ENCODE data around the gene PGLYRP1. TPM values are rescaled to one million over a fixed set of nuclear protein-coding genes. Genes with fewer than 3 reads are reported as not detected.

The PGLYRP1 gene
- total RNA-seq, 4 donors from 2014 or later: not detected

GRCh38 chr19:45994998-45995714 is 27.7 kb downstream of the PGLYRP1 start, which contains the start of gene CCDC61:
Gene CCDC61 (plus strand): TSS chr19:45995467. CDS start chr19:46003019, 7,552 bp downstream.
- Histone ChIP-seq H3K9me3 (no peaks in the 10 kb centered on the region), H3K4me1 (peaks cover 0 to 28% (median 9%) of the 10 kb centered on the region in 3 donors), H3K27me3 (peaks cover 25% of the 10 kb centered on the region), H3K36me3 (peaks cover 0 to 7% of the 10 kb centered on the region in 2 donors), H3K4me3 (peak within 1 kb of the TSS; percentile 70 to 92), H3K27ac (peak within 1 kb of the TSS; percentile 62 to 86 (median 84))
- peak; percentile 41 for TF ChIP-seq POLR2AphosphoS5 (IDR thresholded peaks at IDR 0.05)
- TF ChIP-seq EP300 (IDR thresholded peaks at IDR 0.05): no peak
- no peak for TF ChIP-seq CTCF (IDR thresholded peaks at IDR 0.05)
- TF ChIP-seq POLR2A (IDR thresholded peaks at IDR 0.05): peak; percentile 56 to 62
- WGBS, 2 donors (ENCODE audit: low coverage in 1 of 2): 0% methylated on average over 4 to 18 of the region's 34 CpGs
- ATAC-seq: peak; percentile 98

DNA sequence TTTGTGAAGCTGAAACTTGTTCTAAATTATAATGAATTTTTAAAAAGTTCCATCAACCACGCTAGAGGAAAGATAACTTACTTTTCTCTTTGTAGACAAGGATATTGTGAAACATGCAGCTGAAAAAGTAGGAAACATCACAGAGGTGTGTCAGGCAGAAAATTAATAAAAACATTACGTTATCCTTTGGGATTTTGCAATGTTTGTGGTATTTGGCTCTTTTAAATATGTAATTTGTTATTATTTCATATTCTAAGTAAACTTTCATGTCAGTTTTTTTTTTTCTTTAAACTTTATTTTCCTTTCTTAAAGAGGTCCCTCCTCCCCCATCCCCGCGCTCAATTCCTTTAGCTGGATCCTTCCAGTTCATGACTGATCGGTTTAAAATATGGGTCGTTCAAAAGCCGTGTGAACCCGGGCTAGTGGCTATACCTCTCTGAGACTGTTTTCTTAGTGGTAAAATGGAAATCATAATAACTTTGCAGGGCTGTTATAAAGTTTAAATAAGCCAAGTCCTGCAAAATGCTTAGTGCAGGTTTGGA is 28.3 kb downstream of the PGLYRP1 start:
- Histone ChIP-seq H3K4me3 (peak overlapping the region; percentile 27 to 70), H3K27me3 (peaks cover 25% of the 10 kb centered on the region), H3K36me3 (peaks cover 0 to 7% of the 10 kb centered on the region in 2 donors), H3K27ac (peak overlapping the region in 2 of 4 donors; percentile 18 to 41), H3K9me3 (no peaks in the 10 kb centered on the region), H3K4me1 (peaks cover 0 to 21% (median 6%) of the 10 kb centered on the region in 3 donors)
- TF ChIP-seq CTCF (IDR thresholded peaks at IDR 0.05): no peak
- TF ChIP-seq POLR2AphosphoS5 (IDR thresholded peaks at IDR 0.05): no peak
- no peak for TF ChIP-seq EP300 (IDR thresholded peaks at IDR 0.05)
- TF ChIP-seq POLR2A (IDR thresholded peaks at IDR 0.05): no peak
- 6 to 7% methylated on average over 8 of the region's 8 CpGs for WGBS, 2 donors (ENCODE audit: low coverage in 1 of 2)
- peak; percentile 11 for ATAC-seq

- ATAC-seq: no peak
- WGBS, 2 donors (ENCODE audit: low coverage in 1 of 2): 63 to 85% methylated on average over 5 to 12 of the region's 12 CpGs
Observed at GRCh38 chr19:45990113-45990728, 32.6 kb downstream of the PGLYRP1 start.

DNA sequence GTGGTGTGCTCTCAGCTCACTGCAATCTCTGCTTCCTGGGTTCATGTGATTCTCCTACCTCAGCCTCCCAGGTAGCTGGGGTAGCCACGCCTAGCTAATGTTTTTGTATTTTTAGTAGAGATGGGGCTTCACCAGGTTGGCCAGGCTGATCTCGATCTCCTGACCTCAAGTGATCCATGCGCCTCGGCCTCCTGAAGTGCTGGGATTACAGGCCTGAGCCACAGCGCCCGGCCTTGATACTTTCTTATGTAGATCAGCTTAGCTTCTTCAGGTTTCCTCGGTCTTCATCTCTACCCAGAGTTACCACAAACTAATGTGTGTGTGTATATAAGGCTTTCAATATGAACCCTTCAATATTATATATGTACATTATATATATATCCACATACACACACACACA is 37.5 kb downstream of the PGLYRP1 start:
- Histone ChIP-seq H3K4me3 (no peak overlapping the region), H3K9me3 (no peaks in the 10 kb centered on the region), H3K36me3 (no peaks in the 10 kb centered on the region), H3K27me3 (peaks cover 57% of the 10 kb centered on the region), H3K4me1 (no peaks in the 10 kb centered on the region), H3K27ac (no peak overlapping the region)
- 79 to 86% methylated on average over 4 to 7 of the region's 7 CpGs for WGBS, 2 donors (ENCODE audit: low coverage in 1 of 2)
- no peak for ATAC-seq
- no peak for TF ChIP-seq CTCF (IDR thresholded peaks at IDR 0.05)
- no peak for TF ChIP-seq EP300 (IDR thresholded peaks at IDR 0.05)
- TF ChIP-seq POLR2A (IDR thresholded peaks at IDR 0.05): no peak
- no peak for TF ChIP-seq POLR2AphosphoS5 (IDR thresholded peaks at IDR 0.05)

More at GRCh38 chr19:45990113-45990728, 32.6 kb downstream of the PGLYRP1 start:
- no peaks in the 10 kb centered on the region for H3K36me3 ChIP-seq
- no peak overlapping the region for H3K4me3 ChIP-seq
- no peaks in the 10 kb centered on the region for H3K9me3 ChIP-seq
- H3K4me1 ChIP-seq: peaks cover 0 to 5% (median 0%) of the 10 kb centered on the region in 3 donors
- TF ChIP-seq EP300 (IDR thresholded peaks at IDR 0.05): no peak
- H3K27me3 ChIP-seq: peaks cover 32% of the 10 kb centered on the region
- no peak overlapping the region for H3K27ac ChIP-seq

- Histone ChIP-seq H3K27ac (no peak overlapping the region), H3K4me1 (no peaks in the 10 kb centered on the region), H3K36me3 (no peaks in the 10 kb centered on the region), H3K27me3 (peaks cover 58% of the 10 kb centered on the region), H3K4me3 (no peak overlapping the region), H3K9me3 (no peaks in the 10 kb centered on the region)
- TF ChIP-seq EP300 (IDR thresholded peaks at IDR 0.05) (no peak), CTCF (IDR thresholded peaks at IDR 0.05) (no peak), POLR2AphosphoS5 (IDR thresholded peaks at IDR 0.05) (no peak), POLR2A (IDR thresholded peaks at IDR 0.05) (no peak)
- 30 to 36% methylated on average over 2 of the region's 2 CpGs for WGBS, 2 donors (ENCODE audit: low coverage in 1 of 2)
- no peak for ATAC-seq
Observed at GRCh38 chr19:45981350-45981749, 41.5 kb downstream of the PGLYRP1 start.
